RWPE2 (cell line): ENCODE data around the gene AQP2.

ENCODE experiments used
- ATAC-seq: fragments of 200-7000 bp; cut with Tn5 transposase; 3 replicates; pipeline ENCODE4 v1.9.1; 2021; ENCODE audit warnings: low read depth
- DNase-seq: peaks from one replicate; pipeline ENCODE4 v3.0.0-alpha.2; 2020; ENCODE audit warnings: low spot score
- H3K27ac ChIP-seq: fragments of 450-650 bp; 2 replicates; pipeline ENCODE4 v1.5.1; 2017; ENCODE audit warnings: mild to moderate bottlenecking; ENCODE audit not compliant: poor library complexity, severe bottlenecking
- H3K27me3 ChIP-seq: fragments of 250-450 bp; sonication (Bioruptor Pico); 2 replicates; pipeline ENCODE4 v1.5.1; 2021; ENCODE audit warnings: mild to moderate bottlenecking, moderate library complexity; ENCODE audit not compliant: insufficient read depth, poor library complexity, severe bottlenecking
- H3K36me3 ChIP-seq: fragments of 250-450 bp; sonication (Bioruptor Pico); 2 replicates; pipeline ENCODE4 v1.5.1; 2020; ENCODE audit warnings: low read depth, mild to moderate bottlenecking, moderate library complexity
- H3K4me1 ChIP-seq: fragments of 250-450 bp; sonication (Bioruptor Pico); 2 replicates; pipeline ENCODE4 v1.5.1; 2021; ENCODE audit warnings: mild to moderate bottlenecking, moderate library complexity; ENCODE audit not compliant: insufficient read depth, poor library complexity, severe bottlenecking
- H3K4me3 ChIP-seq: fragments of 250-450 bp; sonication (Bioruptor Pico); 2 replicates; pipeline ENCODE4 v1.5.1; 2021; ENCODE audit warnings: mild to moderate bottlenecking, moderate library complexity; ENCODE audit not compliant: severe bottlenecking
- H3K9me3 ChIP-seq: fragments of 250-450 bp; sonication (Bioruptor Pico); 2 replicates; pipeline ENCODE4 v1.5.1; 2021; ENCODE audit warnings: mild to moderate bottlenecking, moderate library complexity; ENCODE audit not compliant: severe bottlenecking
- CTCF ChIP-seq: fragments of 450-650 bp; IDR thresholded peaks from one replicate; pipeline ENCODE4 v1.5.1; 2017; ENCODE audit warnings: mild to moderate bottlenecking, moderate library complexity; ENCODE audit not compliant: poor library complexity, severe bottlenecking

Gene AQP2

DNA sequence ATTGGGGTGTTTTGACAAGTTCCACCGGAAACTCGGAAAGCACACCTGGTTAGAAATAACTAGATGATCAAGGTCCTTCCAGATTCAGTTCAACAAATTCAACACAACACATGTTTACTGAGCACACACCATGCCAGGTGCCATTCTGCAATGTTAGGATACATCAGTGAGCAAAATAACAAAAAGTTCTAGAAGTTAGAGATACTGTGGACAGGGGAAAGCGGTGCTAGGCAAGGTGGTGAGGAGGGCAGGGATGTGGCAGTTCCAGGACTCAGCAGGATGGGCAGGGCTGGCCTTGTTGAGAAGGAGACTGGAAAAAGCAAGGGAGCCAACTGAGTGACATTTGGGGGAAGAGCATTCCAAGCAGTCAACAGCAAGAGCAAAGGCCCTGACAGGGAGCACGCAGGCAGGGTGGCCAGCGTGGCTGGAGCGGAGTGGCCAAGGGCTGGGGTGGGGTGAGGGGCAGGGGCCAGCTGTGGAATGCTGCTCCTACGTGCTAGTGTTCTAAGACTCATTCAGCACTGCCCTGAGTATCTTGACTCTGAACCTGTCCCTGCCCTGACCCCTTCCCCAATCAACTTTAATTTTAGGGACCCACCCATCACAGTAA, 27.4 kb upstream of the AQP2 start:
- H3K27ac ChIP-seq = no peak overlapping the region
- no peak for DNase-seq
- H3K27me3 ChIP-seq = no peaks in the 10 kb centered on the region
- H3K4me3 ChIP-seq = no peak overlapping the region
- ATAC-seq = no peak
- no peaks in the 10 kb centered on the region for H3K9me3 ChIP-seq
- no peaks in the 10 kb centered on the region for H3K36me3 ChIP-seq
- TF ChIP-seq CTCF = no peak
- H3K4me1 ChIP-seq = no peaks in the 10 kb centered on the region

- Histone ChIP-seq H3K4me3 (no peak overlapping the region), H3K36me3 (no peaks in the 10 kb centered on the region), H3K27ac (no peak overlapping the region), H3K9me3 (no peaks in the 10 kb centered on the region), H3K27me3 (no peaks in the 10 kb centered on the region), H3K4me1 (no peaks in the 10 kb centered on the region)
- TF ChIP-seq CTCF = no peak
- ATAC-seq (no peak), DNase-seq (no peak)
Measured at GRCh38 chr12:49923880-49924556, 26.5 kb upstream of the AQP2 start.

GRCh38 chr12:49924628-49925246, 25.8 kb upstream of the AQP2 start:
- Histone ChIP-seq H3K36me3 (no peaks in the 10 kb centered on the region), H3K4me3 (no peak overlapping the region), H3K27ac (no peak overlapping the region), H3K9me3 (no peaks in the 10 kb centered on the region), H3K4me1 (no peaks in the 10 kb centered on the region), H3K27me3 (no peaks in the 10 kb centered on the region)
- no peak for DNase-seq
- no peak for ATAC-seq
- TF ChIP-seq CTCF = no peak

- Histone ChIP-seq H3K9me3 (no peaks in the 10 kb centered on the region), H3K36me3 (no peaks in the 10 kb centered on the region), H3K4me1 (no peaks in the 10 kb centered on the region), H3K4me3 (no peak overlapping the region), H3K27ac (no peak overlapping the region), H3K27me3 (no peaks in the 10 kb centered on the region)
- ATAC-seq = no peak
- DNase-seq = no peak
- TF ChIP-seq CTCF = no peak
Measured at GRCh38 chr12:49925433-49926204, 24.9 kb upstream of the AQP2 start.
